PC-9 (cell line): ENCODE measurements around the gene CREBBP. TPM values are rescaled to one million over a fixed set of nuclear protein-coding genes. Genes with fewer than 3 reads are reported as not detected.

Source experiments
- BruUV-seq: library from RNA; stranded (reverse); fragments of 400-500 nt; replicated peaks from 2 replicates; lab custom pipeline; 2021; lab: Mats Ljungman, UMichigan
- CTCF ChIA-PET: fragments of 300-600 bp; sonication (Branson Sonifier 250); formaldehyde crosslinking; loops from one replicate; lab custom pipeline; 2022; ENCODE audit warnings: antibody characterized with exemption; lab: Charles Lee
- POLR2A ChIA-PET: fragments of 300-600 bp; sonication (Branson Sonifier 250); formaldehyde crosslinking; loops from one replicate; lab custom pipeline; 2022; ENCODE audit warnings: antibody characterized with exemption; ENCODE audit not compliant: unreplicated experiment; lab: Charles Lee
- DNase-seq, 2 experiments: peaks; one replicate each; pipeline versions ENCODE4 v3.0.0 to v3.0.0-alpha.2; 2015 to 2022; ENCODE audit warnings: mixed read lengths in 1 of 2
- H2AFZ ChIP-seq: fragments of 200-600 bp; sonication (generic); 2 replicates; pipeline ENCODE4 v1.8.1; 2017; ENCODE audit warnings: antibody characterized with exemption
- H3F3A ChIP-seq: fragments of 200-600 bp; sonication (generic); 2 replicates; pipeline ENCODE4 v1.8.1; 2017; ENCODE audit warnings: antibody characterized with exemption, mild to moderate bottlenecking, low read depth; ENCODE audit not compliant: insufficient read depth
- H3K27ac ChIP-seq: fragments of 200-600 bp; sonication (generic); 2 replicates; pipeline ENCODE4 v1.6.1; 2016; ENCODE audit warnings: mixed run types
- H3K27me3 ChIP-seq: fragments of 200-600 bp; sonication (generic); 2 replicates; pipeline ENCODE4 v1.6.1; 2016; ENCODE audit warnings: low read depth, mixed run types; ENCODE audit not compliant: insufficient read depth
- H3K36me3 ChIP-seq: fragments of 200-600 bp; sonication (generic); 2 replicates; pipeline ENCODE4 v1.6.1; 2016; ENCODE audit warnings: low read depth, mixed run types
- H3K4me1 ChIP-seq: fragments of 200-600 bp; sonication (generic); replicated peaks from 2 replicates; pipeline ENCODE4 v1.6.1; 2016; ENCODE audit warnings: mixed run types; ENCODE audit not compliant: insufficient read depth
- H3K4me2 ChIP-seq: fragments of 200-600 bp; sonication (generic); 2 replicates; pipeline ENCODE4 v1.6.1; 2017; ENCODE audit warnings: mixed run types
- H3K4me3 ChIP-seq: fragments of 200-600 bp; sonication (generic); 2 replicates; pipeline ENCODE4 v1.6.1; 2016; ENCODE audit warnings: mixed run types
- H3K79me2 ChIP-seq: fragments of 200-600 bp; sonication (generic); 2 replicates; pipeline ENCODE4 v1.6.1; 2017; ENCODE audit warnings: low read depth, mixed run types
- H3K9me2 ChIP-seq: fragments of 200-600 bp; sonication (generic); 2 replicates; pipeline ENCODE4 v1.8.1; 2017; ENCODE audit warnings: mild to moderate bottlenecking; ENCODE audit not compliant: insufficient read depth
- H3K9me3 ChIP-seq: fragments of 200-600 bp; sonication (generic); 2 replicates; pipeline ENCODE4 v1.8.1; 2016; ENCODE audit warnings: low read depth; ENCODE audit not compliant: insufficient read depth
- H4K20me1 ChIP-seq: fragments of 200-600 bp; sonication (generic); 2 replicates; pipeline ENCODE4 v1.8.1; 2017; ENCODE audit not compliant: insufficient read depth
- CTCF ChIP-seq: fragments of 200-600 bp; sonication (generic); conservative IDR thresholded peaks from 2 replicates; pipeline ENCODE4 v1.6.1; 2017; ENCODE audit warnings: mixed run types, antibody characterized with exemption, mild to moderate bottlenecking, moderate library complexity
- EZH2 ChIP-seq: fragments of 200-600 bp; sonication (generic); IDR thresholded peaks from 2 replicates; pipeline ENCODE4 v1.8.0; 2017; ENCODE audit warnings: antibody characterized with exemption, low read depth
- intact Hi-C: fragments of 100-400 bp; cut with micrococcal nuclease; formaldehyde crosslinking; loops from one replicate; pipeline ENCODE4 v1.10.0; 2022; ENCODE audit not compliant: unreplicated experiment
- total RNA-seq: library from RNA; stranded (reverse); gene quantifications from 2 replicates; pipeline ENCODE4 v1.2.3, GENCODE V29; 2021

The CREBBP gene
- total RNA-seq, 1 experiment from 2014 or later: 74.9 TPM

GRCh38 chr16:3771513-3771912 is 109.0 kb downstream of the CREBBP start:
- TF ChIP-seq EZH2: no peak
- TF ChIP-seq CTCF: no peak
- Histone ChIP-seq H4K20me1 (peaks cover 37% of the 10 kb centered on the region), H3K4me1 (peaks cover 12% of the 10 kb centered on the region), H3K27ac (no peak overlapping the region), H3K36me3 (peaks cover 36% of the 10 kb centered on the region), H3K27me3 (no peaks in the 10 kb centered on the region), H3F3A (peaks cover 22% of the 10 kb centered on the region), H3K79me2 (no peaks in the 10 kb centered on the region), H3K4me2 (no peak overlapping the region), H2AFZ (no peak overlapping the region), H3K9me3 (no peaks in the 10 kb centered on the region), H3K9me2 (no peaks in the 10 kb centered on the region), H3K4me3 (no peak overlapping the region)
- intact Hi-C loops: no loop called here
- peak; percentile 7 to 71 for DNase-seq
- CTCF ChIA-PET: no interaction called here
- no TSS peak for BruUV-seq
- POLR2A ChIA-PET: no interaction called here

GRCh38 chr16:3770530-3770929 is 110.0 kb downstream of the CREBBP start:
- peaks cover 12% of the 10 kb centered on the region for H3K4me1 ChIP-seq
- H3K27ac ChIP-seq: no peak overlapping the region
- H3K4me3 ChIP-seq: no peak overlapping the region
- H3F3A ChIP-seq: peaks cover 22% of the 10 kb centered on the region
- H3K79me2 ChIP-seq: no peaks in the 10 kb centered on the region
- no peaks in the 10 kb centered on the region for H3K9me2 ChIP-seq
- H3K4me2 ChIP-seq: no peak overlapping the region
- H3K9me3 ChIP-seq: no peaks in the 10 kb centered on the region
- H3K36me3 ChIP-seq: peaks cover 41% of the 10 kb centered on the region
- TF ChIP-seq EZH2 (no peak), CTCF (no peak)
- H2AFZ ChIP-seq: no peak overlapping the region
- intact Hi-C loops: no loop called here
- no TSS peak for BruUV-seq
- H3K27me3 ChIP-seq: no peaks in the 10 kb centered on the region
- ChIA-PET CTCF (no interaction called here), POLR2A (no interaction called here)
- H4K20me1 ChIP-seq: peaks cover 43% of the 10 kb centered on the region
- no peak for DNase-seq

GRCh38 chr16:3769942-3770341 is 110.6 kb downstream of the CREBBP start:
- Histone ChIP-seq H3K36me3 (peaks cover 41% of the 10 kb centered on the region), H3K79me2 (no peaks in the 10 kb centered on the region), H3K9me2 (no peaks in the 10 kb centered on the region), H2AFZ (no peak overlapping the region), H3K27ac (no peak overlapping the region), H3K4me2 (no peak overlapping the region), H3K9me3 (no peaks in the 10 kb centered on the region), H3K4me1 (peaks cover 12% of the 10 kb centered on the region), H3K4me3 (no peak overlapping the region), H4K20me1 (peaks cover 43% of the 10 kb centered on the region), H3F3A (peaks cover 22% of the 10 kb centered on the region), H3K27me3 (no peaks in the 10 kb centered on the region)
- intact Hi-C loops: no loop called here
- BruUV-seq: no TSS peak
- POLR2A ChIA-PET: no interaction called here
- DNase-seq: no peak
- no peak for TF ChIP-seq EZH2
- TF ChIP-seq CTCF: no peak
- CTCF ChIA-PET: no interaction called here
